OCI-LY1 (cell line): Measurements from ENCODE around the gene PSPH.

Source experiments
- H2AFZ ChIP-seq: fragments of 200-600 bp; sonication (generic), shearing (Covaris generic); 2 replicates; pipeline ENCODE4 v1.6.0; 2014; ENCODE audit warnings: antibody characterized with exemption, mild to moderate bottlenecking, low read length
- H3F3A ChIP-seq: fragments of 200-600 bp; sonication (generic), shearing (Covaris generic); 2 replicates; pipeline ENCODE4 v1.6.0; 2014; ENCODE audit warnings: mild to moderate bottlenecking, antibody characterized with exemption, low read length, moderate library complexity; ENCODE audit not compliant: insufficient read depth
- H3K27ac ChIP-seq: fragments of 200-600 bp; sonication (generic); 2 replicates; pipeline ENCODE4 v1.5.1; 2014; ENCODE audit warnings: low read length, mixed run types, mild to moderate bottlenecking, low read depth; ENCODE audit not compliant: poor library complexity, severe bottlenecking
- H3K27me3 ChIP-seq: fragments of 200-600 bp; sonication (generic); 2 replicates; pipeline ENCODE4 v1.6.0; 2014; ENCODE audit warnings: antibody characterized with exemption, mild to moderate bottlenecking, low read length, moderate library complexity; ENCODE audit not compliant: insufficient read depth
- H3K36me3 ChIP-seq: fragments of 200-600 bp; sonication (generic); 2 replicates; pipeline ENCODE4 v1.6.1; 2014; ENCODE audit warnings: mild to moderate bottlenecking, antibody characterized with exemption, low read length, moderate library complexity, mixed read lengths; ENCODE audit not compliant: insufficient read depth
- H3K4me1 ChIP-seq: fragments of 200-600 bp; sonication (generic); 2 replicates; pipeline ENCODE4 v1.5.1; 2014; ENCODE audit warnings: mild to moderate bottlenecking, low read length, moderate library complexity; ENCODE audit not compliant: insufficient read depth, severe bottlenecking
- H3K4me2 ChIP-seq: fragments of 200-600 bp; sonication (generic), shearing (Covaris generic); 2 replicates; pipeline ENCODE4 v1.6.1; 2014; ENCODE audit warnings: low read length
- H3K4me3 ChIP-seq: fragments of 200-600 bp; sonication (generic); 2 replicates; pipeline ENCODE4 v1.5.1; 2014; ENCODE audit warnings: low read length, low read depth, mild to moderate bottlenecking, mixed read lengths; ENCODE audit not compliant: poor library complexity, severe bottlenecking
- H3K79me2 ChIP-seq: fragments of 200-600 bp; shearing (Covaris generic); 2 replicates; pipeline ENCODE4 v1.6.1; 2016; ENCODE audit warnings: mixed run types, low read length, mixed read lengths; ENCODE audit not compliant: insufficient read depth
- H3K9ac ChIP-seq: fragments of 200-600 bp; sonication (generic), shearing (Covaris generic); 2 replicates; pipeline ENCODE4 v1.6.1; 2014; ENCODE audit warnings: mild to moderate bottlenecking, low read length, mixed read lengths
- H3K9me2 ChIP-seq: fragments of 200-600 bp; sonication (generic), shearing (Covaris generic); 2 replicates; pipeline ENCODE4 v1.6.1; 2014; ENCODE audit warnings: low read depth, mild to moderate bottlenecking, low read length, mixed read lengths
- H3K9me3 ChIP-seq: fragments of 200-600 bp; shearing (Covaris generic); 2 replicates; pipeline ENCODE4 v1.6.1; 2014; ENCODE audit warnings: low read length, mixed read lengths
- H4K20me1 ChIP-seq: fragments of 200-600 bp; sonication (generic), shearing (Covaris generic); 2 replicates; pipeline ENCODE4 v1.6.0; 2016; ENCODE audit warnings: mild to moderate bottlenecking, low read length; ENCODE audit not compliant: insufficient read depth
- EZH2 ChIP-seq: fragments of 200-600 bp; sonication (generic), shearing (Covaris generic); IDR thresholded peaks from 2 replicates; pipeline ENCODE4 v1.8.0; 2017; ENCODE audit warnings: borderline replicate concordance, mixed run types, mild to moderate bottlenecking, antibody characterized with exemption, low read length, moderate library complexity, mixed read lengths
- TF ChIP-seq, protein P1 (sequence below): fragments of 200-600 bp; sonication (generic), shearing (Covaris generic); IDR thresholded peaks from 2 replicates; pipeline ENCODE4 v1.5.1; 2017; ENCODE audit warnings: mild to moderate bottlenecking, antibody characterized with exemption, low read length, moderate library complexity, mixed read lengths

The PSPH gene

DNA sequence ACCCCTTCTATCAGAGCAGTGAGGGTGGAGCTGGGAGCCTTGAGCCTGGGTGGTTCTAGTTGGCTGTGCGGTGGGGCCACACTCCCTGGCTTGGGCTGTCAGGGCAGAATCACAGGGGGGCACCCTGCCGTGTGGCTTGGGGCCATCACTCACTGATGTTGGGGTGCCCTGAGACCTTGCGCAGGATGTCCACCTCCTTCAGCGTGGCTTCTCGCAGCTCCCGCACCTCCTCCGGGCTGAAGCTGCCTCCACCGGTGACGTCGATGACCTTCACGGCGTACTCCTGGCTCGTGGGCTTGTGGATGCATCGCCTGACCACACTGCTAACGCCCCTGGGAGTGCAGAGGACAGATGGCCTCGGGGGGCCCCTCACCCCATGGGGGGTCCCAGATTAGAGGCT lies 36.2 kb upstream of the PSPH start:
- Histone ChIP-seq H3K27ac (no peak overlapping the region), H3K4me1 (no peaks in the 10 kb centered on the region), H3K9ac (no peak overlapping the region), H3K4me2 (no peak overlapping the region), H3F3A (no peaks in the 10 kb centered on the region), H3K36me3 (peaks cover 19% of the 10 kb centered on the region), H3K27me3 (no peaks in the 10 kb centered on the region), H3K4me3 (no peak overlapping the region), H2AFZ (no peak overlapping the region), H3K9me2 (no peaks in the 10 kb centered on the region), H3K9me3 (no peaks in the 10 kb centered on the region), H3K79me2 (no peaks in the 10 kb centered on the region), H4K20me1 (no peaks in the 10 kb centered on the region)
- TF ChIP-seq EZH2, result no peak
- TF ChIP-seq, protein P1, sequence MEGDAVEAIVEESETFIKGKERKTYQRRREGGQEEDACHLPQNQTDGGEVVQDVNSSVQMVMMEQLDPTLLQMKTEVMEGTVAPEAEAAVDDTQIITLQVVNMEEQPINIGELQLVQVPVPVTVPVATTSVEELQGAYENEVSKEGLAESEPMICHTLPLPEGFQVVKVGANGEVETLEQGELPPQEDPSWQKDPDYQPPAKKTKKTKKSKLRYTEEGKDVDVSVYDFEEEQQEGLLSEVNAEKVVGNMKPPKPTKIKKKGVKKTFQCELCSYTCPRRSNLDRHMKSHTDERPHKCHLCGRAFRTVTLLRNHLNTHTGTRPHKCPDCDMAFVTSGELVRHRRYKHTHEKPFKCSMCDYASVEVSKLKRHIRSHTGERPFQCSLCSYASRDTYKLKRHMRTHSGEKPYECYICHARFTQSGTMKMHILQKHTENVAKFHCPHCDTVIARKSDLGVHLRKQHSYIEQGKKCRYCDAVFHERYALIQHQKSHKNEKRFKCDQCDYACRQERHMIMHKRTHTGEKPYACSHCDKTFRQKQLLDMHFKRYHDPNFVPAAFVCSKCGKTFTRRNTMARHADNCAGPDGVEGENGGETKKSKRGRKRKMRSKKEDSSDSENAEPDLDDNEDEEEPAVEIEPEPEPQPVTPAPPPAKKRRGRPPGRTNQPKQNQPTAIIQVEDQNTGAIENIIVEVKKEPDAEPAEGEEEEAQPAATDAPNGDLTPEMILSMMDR, result no peak

DNA sequence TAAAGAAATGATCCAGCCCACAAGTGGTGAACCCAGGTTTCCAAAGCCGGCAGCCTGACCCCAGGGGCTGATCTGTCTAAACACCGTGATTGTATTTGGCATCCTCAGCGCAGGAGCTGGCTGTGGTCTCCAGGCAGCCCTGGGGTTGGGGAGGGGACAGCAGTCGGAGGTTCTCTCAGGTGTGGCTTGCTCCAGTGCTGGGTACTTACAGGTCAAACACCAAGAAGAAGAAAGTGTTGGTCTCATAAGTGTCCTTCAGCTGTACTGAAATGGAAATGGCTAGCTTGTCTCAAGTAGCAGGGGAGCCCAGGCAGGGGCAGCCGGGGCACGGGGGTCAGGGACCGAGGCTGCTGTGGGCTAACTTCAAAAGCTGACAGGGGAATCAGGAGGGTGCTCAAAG lies 35.5 kb upstream of the PSPH start:
- no peak overlapping the region for H3K9ac ChIP-seq
- TF ChIP-seq EZH2, result no peak
- TF ChIP-seq, protein P1, result no peak
- H2AFZ ChIP-seq, result no peak overlapping the region
- no peak overlapping the region for H3K4me2 ChIP-seq
- H3K4me3 ChIP-seq, result no peak overlapping the region
- H3F3A ChIP-seq, result no peaks in the 10 kb centered on the region
- no peaks in the 10 kb centered on the region for H4K20me1 ChIP-seq
- peaks cover 23% of the 10 kb centered on the region for H3K36me3 ChIP-seq
- no peaks in the 10 kb centered on the region for H3K79me2 ChIP-seq
- H3K9me2 ChIP-seq, result no peaks in the 10 kb centered on the region
- H3K27me3 ChIP-seq, result no peaks in the 10 kb centered on the region
- H3K9me3 ChIP-seq, result no peaks in the 10 kb centered on the region
- H3K4me1 ChIP-seq, result no peaks in the 10 kb centered on the region
- no peak overlapping the region for H3K27ac ChIP-seq

- Histone ChIP-seq H3K36me3 (peaks cover 47% of the 10 kb centered on the region), H3K27ac (no peak overlapping the region), H3K9me2 (no peaks in the 10 kb centered on the region), H3K9me3 (no peaks in the 10 kb centered on the region), H3K79me2 (no peaks in the 10 kb centered on the region), H3K4me2 (no peak overlapping the region), H3K4me3 (no peak overlapping the region), H3K9ac (no peak overlapping the region), H3K27me3 (no peaks in the 10 kb centered on the region), H4K20me1 (no peaks in the 10 kb centered on the region), H2AFZ (no peak overlapping the region), H3F3A (no peaks in the 10 kb centered on the region), H3K4me1 (no peaks in the 10 kb centered on the region)
- no peak for TF ChIP-seq EZH2
- TF ChIP-seq, protein P1, result no peak
These were observed 32.0 kb upstream of the PSPH start for GRCh38 chr7:56083150-56083785.
